GM18867 (cell line): Measurements from ENCODE around the gene SPATA6.
"Not testable (repeated sequence)": the region's sequence is repeated elsewhere in the genome, so short reads cannot be mapped to it uniquely, and the experiment has no call there.

Experiments used
- ATAC-seq: cut with Tn5 transposase; IDR thresholded peaks from one replicate; pipeline ENCODE4 v1.9.1; 2021; ENCODE audit warnings: mild to moderate bottlenecking, moderate library complexity; ENCODE audit not compliant: unreplicated experiment

Gene SPATA6

DNA sequence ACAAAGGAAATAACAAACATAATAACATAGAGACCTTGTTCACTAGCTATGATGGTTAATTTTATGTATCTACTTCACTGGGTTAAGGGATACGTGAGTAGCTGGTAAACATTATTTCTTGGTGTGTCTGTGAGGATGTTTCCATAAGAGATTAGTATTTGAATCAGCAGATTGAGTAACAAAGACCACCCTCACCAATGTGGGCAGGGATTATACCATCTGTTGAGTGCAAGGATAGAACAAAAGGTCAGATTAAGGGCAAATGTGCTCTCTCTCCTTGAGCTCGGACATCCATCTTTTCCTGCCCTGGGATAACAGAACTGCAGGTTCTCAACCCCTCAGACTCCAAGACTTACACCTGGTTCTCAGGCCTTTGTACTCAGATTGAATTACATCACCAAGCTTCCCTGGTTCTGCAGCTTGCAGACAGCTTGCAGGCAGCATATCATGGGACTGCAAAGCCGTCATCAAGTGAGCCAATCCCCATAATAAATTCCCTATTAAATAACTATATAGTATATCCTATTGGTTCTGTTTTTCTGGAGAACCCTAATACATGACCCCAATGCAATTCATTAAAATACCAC lies 9.2 kb downstream of the SPATA6 start:
- no peak for ATAC-seq

DNA sequence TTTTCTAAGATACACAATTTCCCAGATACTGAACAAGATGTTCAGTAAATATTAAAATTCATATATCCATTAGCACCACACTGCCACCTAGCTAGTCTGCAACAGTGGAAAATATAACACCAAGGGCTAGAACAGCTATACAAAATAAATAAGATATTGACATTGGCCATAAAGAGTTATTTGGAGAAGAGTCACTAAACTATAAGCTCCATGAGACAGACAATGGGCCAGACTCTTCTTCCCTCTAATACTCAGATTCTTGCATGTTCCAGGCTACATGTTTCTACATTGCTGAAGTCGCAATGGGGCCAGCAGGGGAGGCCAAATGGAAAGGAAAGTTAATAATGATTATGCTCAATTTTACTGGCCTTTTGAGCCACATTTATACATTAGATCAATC lies 21.5 kb downstream of the SPATA6 start:
- no peak for ATAC-seq

DNA sequence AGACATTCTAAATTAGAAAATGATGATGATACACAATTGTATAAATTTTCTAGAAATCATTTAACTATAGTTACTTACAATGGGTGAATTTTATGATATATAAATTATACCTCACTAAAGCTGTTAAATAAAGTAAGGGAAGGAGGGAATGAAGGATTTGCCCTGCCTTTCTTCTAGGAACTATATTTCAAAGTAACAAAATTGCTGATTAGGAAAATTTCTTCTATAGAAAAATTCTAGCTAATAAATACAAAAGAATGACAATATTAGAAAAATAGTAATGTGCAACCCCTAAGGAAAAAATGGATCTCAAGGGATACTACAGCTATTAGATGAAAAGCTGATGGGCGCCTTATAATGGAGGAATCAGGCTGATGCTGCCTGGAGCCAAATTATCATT lies 23.1 kb downstream of the SPATA6 start:
- no peak for ATAC-seq

DNA sequence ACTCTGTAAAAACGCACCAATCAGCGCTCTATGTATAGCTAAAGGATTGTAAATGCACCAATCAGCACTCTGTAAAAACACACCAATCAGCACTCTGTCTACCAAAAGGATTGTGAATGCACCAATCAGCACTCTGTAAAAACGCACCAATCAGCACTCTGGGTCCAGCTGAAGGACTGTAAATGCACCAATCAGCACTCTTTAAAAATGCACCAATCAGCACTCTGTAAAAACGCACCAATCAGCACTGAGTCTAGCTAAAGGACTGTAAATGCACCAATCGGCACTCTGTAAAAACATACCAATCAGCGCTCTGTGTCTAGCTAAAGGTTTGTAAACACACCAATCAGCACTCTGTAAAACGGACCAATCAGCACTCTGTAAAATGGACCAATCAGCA lies 27.8 kb downstream of the SPATA6 start:
- ATAC-seq, result not testable (repeated sequence)

DNA sequence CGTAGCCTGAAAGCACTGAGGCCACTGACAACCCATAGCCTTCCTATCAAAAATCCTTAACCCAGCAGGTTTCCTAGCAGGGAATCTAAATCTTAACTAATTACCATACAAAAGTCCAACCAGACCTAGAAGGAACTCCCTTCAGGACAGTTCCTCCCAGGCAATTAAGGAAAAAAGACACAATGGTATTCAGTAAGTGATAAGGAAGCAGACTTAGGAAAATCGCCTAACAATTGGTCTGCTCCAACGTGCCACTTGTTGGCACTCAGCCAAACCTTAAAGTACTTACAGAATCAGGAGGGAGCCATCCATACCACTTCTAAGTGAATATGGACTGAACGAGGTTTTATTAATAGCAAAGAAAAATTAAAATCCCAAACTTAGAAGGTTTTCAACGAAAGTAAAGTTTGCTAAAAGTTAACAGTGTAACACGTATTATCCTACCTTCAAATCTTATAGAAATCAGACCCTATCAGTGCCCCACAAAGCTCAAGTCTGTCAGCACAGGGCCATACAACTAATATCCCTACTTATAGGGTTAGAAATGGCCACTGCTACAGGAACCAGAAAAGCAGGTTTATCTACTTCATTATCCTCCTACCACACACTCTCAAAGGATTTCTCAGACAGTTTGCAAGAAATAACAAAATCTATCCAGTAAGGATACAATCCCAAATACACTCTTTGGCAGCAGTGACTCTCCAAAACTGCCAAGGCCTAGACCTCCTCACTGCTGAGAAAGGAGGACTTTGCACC lies 29.0 kb downstream of the SPATA6 start:
- no peak for ATAC-seq

DNA sequence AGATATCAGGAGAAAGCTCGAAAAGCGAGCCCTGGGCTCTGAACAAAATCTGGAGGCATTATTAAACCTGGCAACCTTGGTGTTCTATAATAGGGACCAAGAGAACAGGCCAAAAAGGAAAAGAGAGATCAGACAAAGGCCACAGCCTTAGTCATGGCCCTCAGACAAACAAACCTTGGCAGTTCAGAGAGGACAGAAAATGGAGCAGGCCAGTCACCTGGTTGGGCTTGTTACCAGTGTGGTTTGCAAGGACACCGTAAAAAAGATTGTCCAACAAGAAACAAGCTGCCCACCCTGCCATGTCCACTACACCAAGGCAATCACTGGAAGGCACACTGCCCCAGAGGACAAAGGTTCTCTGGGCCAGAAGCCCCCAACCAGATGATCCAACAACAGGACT lies 31.2 kb downstream of the SPATA6 start:
- ATAC-seq, result not testable (repeated sequence)

DNA sequence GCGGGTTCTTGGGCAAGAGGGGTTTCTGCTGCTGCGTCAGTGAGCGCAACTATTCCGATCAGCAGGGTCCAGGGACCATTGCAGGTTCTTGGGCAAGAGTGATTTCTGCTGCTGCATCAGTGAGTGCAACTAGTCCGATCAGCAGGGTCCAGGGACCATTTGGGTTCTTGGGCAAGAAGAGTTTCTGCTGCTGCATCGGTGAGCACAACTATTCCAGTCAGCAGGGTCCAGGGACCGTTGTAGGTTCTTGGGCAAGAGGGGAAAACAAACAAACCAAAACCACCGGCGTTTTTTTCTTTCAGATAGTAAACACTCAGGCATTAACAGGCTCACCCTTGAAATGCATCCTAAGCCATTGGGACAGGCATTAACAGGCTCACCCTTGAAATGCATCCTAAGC lies 32.6 kb downstream of the SPATA6 start:
- ATAC-seq, result no peak

DNA sequence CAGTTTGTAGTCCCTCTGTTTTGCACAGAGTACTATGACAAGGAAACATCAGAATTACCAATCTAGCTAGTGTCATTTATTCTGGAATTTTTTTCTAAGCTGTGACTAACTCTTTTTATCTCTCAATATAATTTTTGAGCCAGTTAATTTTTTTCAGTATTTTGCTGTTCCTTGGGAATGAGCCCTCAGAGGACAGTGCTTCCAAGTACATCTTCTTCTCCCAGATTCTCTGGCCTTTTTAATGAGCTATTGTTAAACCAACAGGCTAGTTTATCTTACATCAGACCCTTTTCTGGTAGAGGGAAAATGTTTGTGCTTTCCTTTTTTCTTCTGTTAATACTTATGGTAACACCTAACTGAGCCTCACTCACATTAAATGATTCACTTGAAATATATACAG lies 34.6 kb downstream of the SPATA6 start:
- ATAC-seq, result not testable (repeated sequence)

DNA sequence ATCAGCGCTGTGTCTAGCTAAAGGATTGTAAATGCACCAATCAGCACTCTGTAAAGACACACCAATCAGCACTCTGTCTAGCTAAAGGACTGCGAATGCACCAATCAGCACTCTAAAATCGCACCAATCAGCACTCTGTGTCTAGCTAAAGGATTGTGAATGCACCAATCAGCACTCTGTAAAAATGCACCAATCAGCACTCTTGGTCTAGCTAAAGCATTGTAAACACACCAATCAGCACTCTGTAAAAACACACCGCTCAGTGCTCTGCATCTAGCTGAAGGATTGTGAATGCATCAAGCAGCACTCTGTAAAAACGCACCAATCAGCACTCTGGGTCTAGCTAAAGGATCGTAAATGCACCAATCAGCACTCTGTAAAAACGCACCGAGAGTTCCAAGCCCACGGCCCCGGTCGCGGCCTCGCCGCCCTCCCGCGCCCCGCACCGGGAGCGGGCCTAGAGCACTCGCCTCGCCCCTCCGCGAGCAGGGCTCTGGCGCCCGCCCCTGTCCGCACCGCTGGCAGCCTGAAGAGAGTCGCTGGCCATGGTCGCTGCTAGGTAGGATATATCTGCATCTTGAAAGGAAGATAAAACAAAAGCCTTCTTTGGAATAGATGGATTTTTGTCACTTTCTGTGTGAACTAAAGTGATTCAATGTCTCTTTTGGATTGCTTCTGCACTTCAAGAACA lies 36.5 kb downstream of the SPATA6 start:
- not testable (repeated sequence) for ATAC-seq

DNA sequence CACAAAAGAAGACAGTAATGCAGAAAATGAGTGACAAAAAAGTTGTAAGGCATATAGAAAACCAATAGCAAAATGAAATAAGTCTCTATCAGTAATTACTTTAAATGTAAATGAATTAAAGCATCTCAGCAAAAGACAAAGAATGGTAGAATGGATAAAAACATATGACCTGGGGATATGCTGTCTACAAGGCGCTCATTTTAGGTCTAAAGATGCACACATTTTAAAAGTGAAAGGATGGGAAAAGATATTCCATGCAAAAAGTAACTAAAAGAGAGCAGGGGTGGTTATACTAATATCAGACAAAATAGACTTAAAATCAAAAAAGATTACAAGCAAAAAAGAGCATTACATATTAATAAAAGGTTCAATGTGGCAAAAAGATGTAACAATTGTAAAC lies 41.2 kb downstream of the SPATA6 start:
- ATAC-seq, result no peak

DNA sequence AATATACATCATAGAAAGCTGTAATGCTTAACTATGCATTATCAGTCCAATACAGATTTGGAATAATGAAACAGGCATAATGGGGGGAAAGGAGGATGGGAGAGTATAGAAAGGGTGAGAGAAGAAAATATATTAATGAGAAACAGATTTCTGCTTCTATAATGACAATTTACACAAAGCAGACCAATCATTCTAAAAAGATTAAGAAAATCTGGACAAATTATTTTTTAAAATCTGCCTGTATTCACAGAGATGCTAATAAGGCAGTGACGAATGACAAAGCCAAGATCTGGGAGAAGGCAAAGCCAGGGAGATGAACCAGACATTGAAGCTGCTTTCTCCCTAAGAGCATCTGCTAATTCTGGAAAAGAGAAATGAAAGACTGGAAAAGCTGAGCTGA lies 50.0 kb downstream of the SPATA6 start:
- ATAC-seq, result no peak

DNA sequence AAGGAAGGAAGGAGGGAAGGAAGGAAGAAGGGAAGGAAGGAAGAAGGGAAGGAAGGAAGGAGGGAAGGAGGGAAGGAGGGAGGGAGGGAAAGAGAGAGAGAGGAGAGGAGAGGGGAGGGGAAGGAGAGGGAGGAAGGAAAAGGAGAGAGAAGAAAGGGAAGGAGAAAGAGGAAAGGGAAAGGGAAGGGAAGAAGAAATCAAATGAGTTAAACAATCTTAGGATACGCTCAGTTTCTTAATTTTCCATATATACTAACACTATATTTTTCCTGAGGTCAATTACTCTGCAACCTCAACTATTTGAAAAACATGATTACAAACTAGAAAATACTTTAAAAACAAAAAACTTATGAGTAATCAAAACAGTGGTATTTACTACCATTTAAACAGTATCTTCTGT lies 53.3 kb downstream of the SPATA6 start:
- no peak for ATAC-seq

DNA sequence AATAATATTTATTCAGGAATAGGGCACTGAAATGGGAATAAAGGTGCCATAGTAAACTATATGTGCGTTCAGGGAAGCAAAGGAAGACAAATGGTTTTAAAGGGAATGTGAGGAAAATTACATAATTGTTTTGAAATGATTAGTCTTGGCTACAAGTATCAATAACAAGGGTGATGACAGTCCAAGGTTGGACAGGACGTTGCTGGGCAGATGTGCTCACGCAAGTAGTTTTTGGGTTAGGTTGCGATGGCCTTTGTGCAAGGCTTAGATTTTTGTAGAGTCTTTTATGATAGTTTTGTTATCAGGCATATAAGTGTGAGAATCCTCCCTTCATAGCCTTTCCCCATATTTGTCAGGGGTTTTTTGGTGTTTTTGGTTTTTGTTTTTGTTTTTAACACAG lies 57.0 kb downstream of the SPATA6 start:
- no peak for ATAC-seq

DNA sequence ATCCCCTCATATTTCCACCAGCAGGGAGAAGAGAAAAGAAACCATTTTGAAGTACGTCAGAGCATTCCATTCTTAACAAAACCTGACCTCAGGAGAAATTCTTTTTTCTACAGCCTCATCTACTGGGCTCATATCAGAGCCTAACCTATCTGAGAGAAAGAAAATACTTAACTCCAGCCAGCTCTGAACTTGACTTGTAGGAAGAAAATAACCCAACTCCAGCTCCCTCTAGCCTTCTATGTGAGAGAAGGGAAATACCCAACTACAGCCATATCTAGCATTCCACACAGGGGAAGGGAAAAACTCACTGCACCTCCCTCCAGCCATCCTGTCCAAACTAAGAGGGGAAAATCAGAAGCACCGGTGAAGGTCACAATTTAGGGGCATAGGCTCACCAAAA lies 57.7 kb downstream of the SPATA6 start:
- no peak for ATAC-seq

DNA sequence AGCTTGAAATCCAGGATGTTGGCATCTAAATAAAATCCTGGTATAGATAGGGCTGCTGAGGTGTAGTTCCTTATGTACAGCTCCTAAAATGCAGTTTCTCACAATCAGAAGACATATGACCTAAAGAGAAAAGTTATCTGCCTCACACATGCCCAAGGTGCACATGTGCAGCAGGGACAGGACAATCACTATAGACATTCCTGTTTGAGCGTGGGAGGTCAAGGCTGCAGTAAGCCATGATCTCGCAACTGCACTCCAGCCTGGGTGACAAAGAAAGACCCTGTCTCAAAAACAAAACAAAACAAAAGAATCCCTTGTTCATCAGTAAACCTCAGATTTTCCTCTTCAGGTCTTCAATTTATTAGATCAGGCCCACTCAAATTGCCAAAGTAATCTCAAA lies 66.1 kb downstream of the SPATA6 start:
- no peak for ATAC-seq

DNA sequence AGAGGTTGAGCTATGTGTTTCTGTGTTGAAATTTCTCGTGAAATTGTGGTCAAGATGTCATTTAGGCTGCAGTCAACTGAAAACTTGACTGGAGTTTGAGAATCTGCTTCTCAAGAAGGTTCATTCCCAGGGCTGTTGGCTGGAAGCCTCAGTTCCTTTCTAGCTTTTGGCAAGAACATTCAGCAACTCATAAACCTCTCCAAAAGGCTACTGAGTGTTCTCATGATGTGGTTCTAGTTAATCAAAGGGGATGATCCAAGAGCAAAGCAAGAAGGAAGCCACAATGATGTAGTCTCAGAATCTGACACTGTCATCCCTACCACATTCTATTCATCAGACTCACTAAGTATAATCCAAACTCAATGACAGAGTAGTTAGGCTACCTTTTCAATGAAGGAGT lies 66.6 kb downstream of the SPATA6 start:
- no peak for ATAC-seq

DNA sequence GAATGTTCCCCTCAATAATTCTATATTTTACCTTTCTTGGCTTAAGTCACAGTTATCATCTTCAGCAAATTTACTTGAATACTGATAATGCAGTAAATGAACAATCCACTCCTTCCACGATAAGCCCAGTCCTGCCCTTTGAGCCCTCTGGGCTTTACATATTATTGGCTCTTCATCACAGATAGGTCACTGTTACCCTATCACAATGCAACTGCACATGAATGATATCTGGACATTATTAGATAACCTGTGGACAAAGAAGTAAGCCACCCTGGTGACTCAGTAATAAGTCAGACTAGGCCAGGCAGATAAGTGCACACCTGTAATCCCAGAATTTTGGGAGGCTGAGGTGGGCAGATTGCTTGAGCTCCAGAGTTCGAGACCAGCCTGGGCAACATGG lies 69.4 kb downstream of the SPATA6 start:
- ATAC-seq, result no peak

DNA sequence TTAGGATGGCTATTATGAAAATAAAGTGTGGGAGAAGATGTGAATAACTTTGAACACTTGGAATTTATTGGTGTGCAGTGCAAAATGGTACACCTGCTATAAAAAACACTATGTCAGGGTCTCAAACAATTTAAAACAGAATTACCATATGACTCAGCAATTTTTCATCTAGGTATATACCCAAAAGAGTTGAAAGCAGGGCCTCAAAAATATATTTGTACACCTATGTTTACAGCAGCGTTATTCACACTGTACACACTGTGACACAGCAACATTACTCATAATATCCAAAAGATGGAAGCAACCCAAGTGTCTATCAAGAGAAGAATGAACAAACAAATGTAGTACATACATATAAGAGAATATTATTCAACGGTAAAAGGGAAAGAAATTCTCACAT lies 75.8 kb downstream of the SPATA6 start:
- ATAC-seq, result no peak

DNA sequence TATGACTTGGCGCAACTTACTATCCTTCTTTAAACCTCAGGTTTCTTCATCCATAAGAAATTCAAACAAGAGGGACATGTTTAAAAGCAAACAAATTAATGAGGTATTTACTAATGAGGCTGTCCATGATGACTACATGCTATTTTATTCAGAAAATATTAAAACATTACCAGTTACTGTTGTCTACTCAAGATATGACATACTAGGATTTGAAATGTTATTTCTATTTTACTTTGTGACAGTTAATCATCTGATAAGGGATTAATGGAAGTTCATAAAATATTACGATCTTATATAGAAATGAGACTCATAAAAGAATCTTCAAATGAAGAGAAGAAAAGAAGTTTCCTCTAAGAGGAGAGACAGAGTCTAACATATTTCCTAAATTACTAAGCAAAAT lies 80.1 kb downstream of the SPATA6 start:
- no peak for ATAC-seq

DNA sequence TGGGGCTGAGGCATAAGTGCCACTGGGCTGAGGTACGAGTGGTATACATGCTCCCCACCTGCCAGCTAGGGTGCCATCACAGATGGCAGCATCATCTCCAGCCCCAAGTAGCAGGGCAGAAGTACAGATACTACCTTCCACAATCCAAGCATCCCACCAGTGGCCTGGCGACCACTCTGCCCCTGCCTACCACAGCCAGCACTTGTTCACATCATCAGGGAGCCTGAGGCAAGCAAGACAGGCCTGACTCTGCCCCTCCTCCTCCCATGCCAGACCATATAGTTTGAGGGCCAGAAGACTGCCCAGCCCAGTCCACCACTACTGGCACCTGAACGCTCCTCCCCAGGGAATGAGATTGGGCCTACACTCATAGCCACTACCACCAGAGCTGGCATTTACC lies 84.6 kb downstream of the SPATA6 start:
- ATAC-seq, result no peak

DNA sequence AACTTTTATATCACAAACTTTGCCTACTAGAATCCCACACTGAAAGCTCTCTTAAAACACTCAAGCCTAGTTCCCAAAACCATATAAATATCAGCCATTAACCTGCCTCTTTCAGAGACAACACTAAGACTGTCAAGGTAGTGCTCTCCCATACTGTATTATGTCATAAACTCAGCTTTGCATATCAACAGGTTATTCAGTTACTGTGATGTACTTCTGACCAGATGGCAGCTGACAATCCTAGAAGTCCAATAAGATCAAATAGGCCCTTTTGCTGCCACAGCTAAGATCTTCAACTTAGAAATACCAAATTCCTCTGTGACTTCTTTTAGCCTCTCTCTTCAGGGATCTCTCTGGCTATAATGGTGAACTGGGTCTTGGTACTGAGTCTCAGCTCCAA lies 97.2 kb downstream of the SPATA6 start:
- ATAC-seq, result no peak

DNA sequence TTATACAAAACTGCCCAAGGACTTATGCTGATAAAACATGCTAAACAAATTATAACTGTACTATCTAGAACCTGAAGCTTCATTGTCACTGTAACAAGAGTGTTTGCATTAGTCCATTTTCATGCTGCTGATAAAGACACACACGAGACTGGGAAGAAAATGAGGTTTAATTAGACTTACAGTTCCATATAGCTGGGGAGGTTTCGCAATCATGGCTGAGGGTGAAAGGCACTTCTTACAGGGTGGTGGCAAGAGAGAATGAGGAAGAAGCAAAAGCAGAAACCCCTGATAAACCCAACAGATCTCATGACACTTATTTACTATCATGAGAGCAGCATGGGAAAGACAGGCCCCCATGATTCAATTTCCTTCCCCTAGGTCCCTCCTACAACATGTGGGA lies 100.4 kb downstream of the SPATA6 start:
- no peak for ATAC-seq
